ENCODE data around the gene MCTP2. TPM values are rescaled to one million over a fixed set of nuclear protein-coding genes. Genes with fewer than 3 reads are reported as not detected.

MCTP2 gene
- total RNA-seq, 1 experiment from 2014 or later: 1.3 TPM

DNA sequence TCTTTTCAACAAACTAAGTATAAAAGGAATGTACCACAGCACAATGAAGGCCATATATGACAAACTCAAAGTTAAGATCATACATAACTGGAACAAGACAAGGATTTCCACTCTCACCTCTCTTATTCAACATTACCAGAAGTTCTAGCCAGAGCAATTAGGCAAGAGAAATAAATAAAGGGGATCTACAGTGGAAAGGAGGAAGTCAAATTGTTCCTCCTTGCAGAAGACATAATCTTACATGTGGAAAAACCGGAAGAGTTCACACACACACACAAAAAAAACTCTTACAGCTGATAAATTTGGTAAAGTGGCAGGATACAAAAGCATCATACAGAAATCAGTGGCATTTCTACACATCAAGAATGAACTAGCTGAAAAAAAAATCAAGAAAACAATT lies 277.9 kb downstream of the MCTP2 start:
- Histone ChIP-seq H2AFZ (ENCODE audit: low read length) (no peak overlapping the region), H3K4me2 (ENCODE audit: insufficient read depth, insufficient read length, low read length) (no peak overlapping the region), H2BK120ac (ENCODE audit: low read depth, low read length, poor library complexity, severe bottlenecking) (no peak overlapping the region), H4K20me1 (ENCODE audit: control insufficient read depth, insufficient read depth, insufficient read length) (no peaks in the 10 kb centered on the region), H4K8ac (replicated peaks; ENCODE audit: insufficient read length, low read depth, low read length) (no peak overlapping the region), H3K27me3 (ENCODE audit: insufficient read depth, low read length) (no peaks in the 10 kb centered on the region), H3K27ac (ENCODE audit: insufficient read length, low read depth, low read length) (no peak overlapping the region), H3K18ac (ENCODE audit: insufficient read length, low read depth, low read length) (no peak overlapping the region), H2BK5ac (ENCODE audit: insufficient read length, low read length) (no peak overlapping the region), H4K91ac (ENCODE audit: insufficient read length, low read depth, low read length) (no peak overlapping the region), H3K79me2 (ENCODE audit: insufficient read depth, low read length) (no peaks in the 10 kb centered on the region), H3K9ac (ENCODE audit: extremely low read depth, insufficient read length, low read length) (no peak overlapping the region), H2BK20ac (ENCODE audit: low read depth, low read length, poor library complexity, severe bottlenecking) (no peak overlapping the region), H3T11ph (ENCODE audit: low read length) (no peak overlapping the region), H2BK12ac (ENCODE audit: insufficient read length, low read depth, low read length) (no peak overlapping the region), H3K56ac (ENCODE audit: insufficient read length, low read depth, low read length) (no peak overlapping the region), H3K23me2 (ENCODE audit: insufficient read length, low read depth, low read length, poor library complexity, severe bottlenecking) (no peaks in the 10 kb centered on the region), H2AK5ac (ENCODE audit: insufficient read length, low read length) (no peak overlapping the region), H3K4ac (ENCODE audit: low read depth, low read length) (no peak overlapping the region), H3K4me1 (ENCODE audit: insufficient read depth, low read length) (no peaks in the 10 kb centered on the region), H3K14ac (ENCODE audit: insufficient read depth, low read length) (no peak overlapping the region), H2BK15ac (ENCODE audit: low read depth, low read length) (no peak overlapping the region), H3K79me1 (ENCODE audit: insufficient read depth, low read depth, low read length, poor library complexity, severe bottlenecking) (no peaks in the 10 kb centered on the region), H4K5ac (ENCODE audit: insufficient read length, low read depth, low read length) (no peak overlapping the region), H3K23ac (ENCODE audit: insufficient read length, low read depth, low read length) (no peak overlapping the region), H3K9me3 (ENCODE audit: control insufficient read depth, low read depth, low read length) (no peaks in the 10 kb centered on the region)
- H3K27ac Mint-ChIP-seq: no peak overlapping the region
- no CpG with 5 or more reads among the region's 1 CpG for WGBS (ENCODE audit: extremely low coverage, insufficient read length, low lambda C conversion rate)
- no peaks in the 10 kb centered on the region for H3K4me1 Mint-ChIP-seq
- no peak for TF ChIP-seq CTCF (conservative IDR thresholded peaks at IDR 0.05)
- H3K4me3 Mint-ChIP-seq: no peak overlapping the region
- no peaks in the 10 kb centered on the region for H3K27me3 Mint-ChIP-seq (ENCODE audit: low read depth)
- DNase-seq: no peak
- H3K36me3 Mint-ChIP-seq (ENCODE audit: insufficient read depth in 1 of 3, low read depth in 3 of 3): peaks cover 0 to 13% (median 3%) of the 10 kb centered on the region in 3 experiments; a peak in 5 of 7 replicates
- H3K9me3 Mint-ChIP-seq: peaks cover 5 to 16% of the 10 kb centered on the region in 2 experiments

All from H9 (cell line).